ENCODE results near the gene FBRS.
A peak's percentile ranks its signal among the peaks of the same experiment; 100 is the strongest.

Gene FBRS

GRCh38 chr16:30697264-30698138, 39.3 kb downstream of the FBRS start:
- Histone ChIP-seq H3K27me3 (ENCODE audit: control insufficient read depth, low read length) (no peaks in the 10 kb centered on the region), H3F3A (ENCODE audit: control insufficient read depth, insufficient read depth) (peaks cover 2% of the 10 kb centered on the region; the same call in 1 of the 2 replicates), H3K27ac (ENCODE audit: low read depth, low read length) (peak overlapping the region; percentile 89), H3K4me1 (ENCODE audit: control insufficient read depth, low read length) (peaks cover 33% of the 10 kb centered on the region), H3K9me3 (ENCODE audit: control insufficient read depth, insufficient read depth, low read length) (no peaks in the 10 kb centered on the region), H3K36me3 (ENCODE audit: control insufficient read depth, low read length) (peaks cover 38% of the 10 kb centered on the region), H4K20me1 (ENCODE audit: control insufficient read depth, insufficient read depth, low read depth, low read length) (peaks cover 6% of the 10 kb centered on the region; the same call in 1 of the 2 replicates), H3K79me2 (ENCODE audit: control insufficient read depth, low read length) (peaks cover 41% of the 10 kb centered on the region), H3K4me2 (ENCODE audit: low read length) (peak overlapping the region; percentile 91), H3K4me3 (ENCODE audit: low read length) (peak overlapping the region; percentile 84), H3K9me2 (replicated peaks; ENCODE audit: control insufficient read depth, low read length) (no peaks in the 10 kb centered on the region)
- no peak for TF ChIP-seq EZH2phosphoT487 (IDR thresholded peaks at IDR 0.05; ENCODE audit: borderline replicate concordance, low read length)
- TF ChIP-seq CTCF (IDR thresholded peaks at IDR 0.05; ENCODE audit: low read depth, low read length, poor library complexity, severe bottlenecking) = no peak

GRCh38 chr16:30698139-30698815, 40.0 kb downstream of the FBRS start:
- peaks cover 6% of the 10 kb centered on the region; the same call in 1 of the 2 replicates for H4K20me1 ChIP-seq (ENCODE audit: control insufficient read depth, insufficient read depth, low read depth, low read length)
- TF ChIP-seq CTCF (IDR thresholded peaks at IDR 0.05; ENCODE audit: low read depth, low read length, poor library complexity, severe bottlenecking) = no peak
- no peak for TF ChIP-seq EZH2phosphoT487 (IDR thresholded peaks at IDR 0.05; ENCODE audit: borderline replicate concordance, low read length)
- H3K27me3 ChIP-seq (ENCODE audit: control insufficient read depth, low read length) = no peaks in the 10 kb centered on the region
- H3K4me2 ChIP-seq (ENCODE audit: low read length) = peak overlapping the region; percentile 91
- H3K9me3 ChIP-seq (ENCODE audit: control insufficient read depth, insufficient read depth, low read length) = no peaks in the 10 kb centered on the region
- peak overlapping the region; percentile 89 for H3K27ac ChIP-seq (ENCODE audit: low read depth, low read length)
- H3K4me1 ChIP-seq (ENCODE audit: control insufficient read depth, low read length) = peaks cover 31% of the 10 kb centered on the region
- H3K79me2 ChIP-seq (ENCODE audit: control insufficient read depth, low read length) = peaks cover 45% of the 10 kb centered on the region
- H3K4me3 ChIP-seq (ENCODE audit: low read length) = peak overlapping the region; percentile 84
- peaks cover 2% of the 10 kb centered on the region; the same call in 1 of the 2 replicates for H3F3A ChIP-seq (ENCODE audit: control insufficient read depth, insufficient read depth)
- no peaks in the 10 kb centered on the region for H3K9me2 ChIP-seq (replicated peaks; ENCODE audit: control insufficient read depth, low read length)
- peaks cover 42% of the 10 kb centered on the region for H3K36me3 ChIP-seq (ENCODE audit: control insufficient read depth, low read length)

GRCh38 chr16:30698816-30699614, 40.8 kb downstream of the FBRS start, which contains the start of gene SRCAP:
SRCAP (plus strand) TSS chr16:30699171; CDS start chr16:30700825, 1,654 bp downstream.
- peaks cover 24% of the 10 kb centered on the region for H3K4me1 ChIP-seq (ENCODE audit: control insufficient read depth, low read length)
- H3K9me2 ChIP-seq (replicated peaks; ENCODE audit: control insufficient read depth, low read length) = no peaks in the 10 kb centered on the region
- peak within 1 kb of the TSS; percentile 91 for H3K4me2 ChIP-seq (ENCODE audit: low read length)
- H3F3A ChIP-seq (ENCODE audit: control insufficient read depth, insufficient read depth) = peaks cover 2% of the 10 kb centered on the region; the same call in 1 of the 2 replicates
- H3K4me3 ChIP-seq (ENCODE audit: low read length) = peak within 1 kb of the TSS; percentile 84
- TF ChIP-seq CTCF (IDR thresholded peaks at IDR 0.05; ENCODE audit: low read depth, low read length, poor library complexity, severe bottlenecking) (no peak), EZH2phosphoT487 (IDR thresholded peaks at IDR 0.05; ENCODE audit: borderline replicate concordance, low read length) (no peak)
- no peaks in the 10 kb centered on the region for H3K27me3 ChIP-seq (ENCODE audit: control insufficient read depth, low read length)
- H3K36me3 ChIP-seq (ENCODE audit: control insufficient read depth, low read length) = peaks cover 46% of the 10 kb centered on the region
- no peaks in the 10 kb centered on the region for H3K9me3 ChIP-seq (ENCODE audit: control insufficient read depth, insufficient read depth, low read length)
- peaks cover 45% of the 10 kb centered on the region for H3K79me2 ChIP-seq (ENCODE audit: control insufficient read depth, low read length)
- H3K27ac ChIP-seq (ENCODE audit: low read depth, low read length) = peak within 1 kb of the TSS; percentile 89
- H4K20me1 ChIP-seq (ENCODE audit: control insufficient read depth, insufficient read depth, low read depth, low read length) = peaks cover 6% of the 10 kb centered on the region; the same call in 1 of the 2 replicates
